ENCODE measurements around the gene LMNTD1.

GRCh38 chr12:25552681-25553080, 402 bp downstream of the LMNTD1 start:
- no peak for TF ChIP-seq CBX5 (IDR thresholded peaks at IDR 0.05; ENCODE audit: low read depth)
- no peak for TF ChIP-seq HDGF (IDR thresholded peaks at IDR 0.05)
- no peak for TF ChIP-seq ZSCAN29 (IDR thresholded peaks at IDR 0.05)
- TF ChIP-seq TCF12 (IDR thresholded peaks at IDR 0.05; ENCODE audit: low read depth, low read length), result no peak
- TF ChIP-seq EZH2 (IDR thresholded peaks at IDR 0.05; ENCODE audit: borderline replicate concordance, control insufficient read depth, low read depth, low read length), result no peak
- TF ChIP-seq JUND (IDR thresholded peaks at IDR 0.05; ENCODE audit: low read depth, low read length), result no peak

Measured in GM12878 (cell line).